Right renal pelvis (tissue), 4 donors: ENCODE measurements around the gene NDUFAF8. TPM values are rescaled to one million over a fixed set of nuclear protein-coding genes. Genes with fewer than 3 reads are reported as not detected.

Experiments used
- DNase-seq, 4 donors: peaks; one replicate each; pipeline ENCODE4 v3.0.0-alpha.2; 2013; ENCODE audit warnings: low read depth in 4 of 4, low spot score in 3 of 4, missing footprints in 1 of 4
- polyA plus RNA-seq, 4 donors: library from polyadenylated mRNA; unstranded; fragments of 120-200 nt; gene quantifications; one replicate each; pipeline ENCODE4 v1.2.1, GENCODE V29; 2013; ENCODE audit not compliant: insufficient read length in 4 of 4

The NDUFAF8 gene, protein sequence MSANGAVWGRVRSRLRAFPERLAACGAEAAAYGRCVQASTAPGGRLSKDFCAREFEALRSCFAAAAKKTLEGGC
- polyA plus RNA-seq, result 10 to 100 TPM; 46.3 to 55.4 (median 50.3) TPM

DNA sequence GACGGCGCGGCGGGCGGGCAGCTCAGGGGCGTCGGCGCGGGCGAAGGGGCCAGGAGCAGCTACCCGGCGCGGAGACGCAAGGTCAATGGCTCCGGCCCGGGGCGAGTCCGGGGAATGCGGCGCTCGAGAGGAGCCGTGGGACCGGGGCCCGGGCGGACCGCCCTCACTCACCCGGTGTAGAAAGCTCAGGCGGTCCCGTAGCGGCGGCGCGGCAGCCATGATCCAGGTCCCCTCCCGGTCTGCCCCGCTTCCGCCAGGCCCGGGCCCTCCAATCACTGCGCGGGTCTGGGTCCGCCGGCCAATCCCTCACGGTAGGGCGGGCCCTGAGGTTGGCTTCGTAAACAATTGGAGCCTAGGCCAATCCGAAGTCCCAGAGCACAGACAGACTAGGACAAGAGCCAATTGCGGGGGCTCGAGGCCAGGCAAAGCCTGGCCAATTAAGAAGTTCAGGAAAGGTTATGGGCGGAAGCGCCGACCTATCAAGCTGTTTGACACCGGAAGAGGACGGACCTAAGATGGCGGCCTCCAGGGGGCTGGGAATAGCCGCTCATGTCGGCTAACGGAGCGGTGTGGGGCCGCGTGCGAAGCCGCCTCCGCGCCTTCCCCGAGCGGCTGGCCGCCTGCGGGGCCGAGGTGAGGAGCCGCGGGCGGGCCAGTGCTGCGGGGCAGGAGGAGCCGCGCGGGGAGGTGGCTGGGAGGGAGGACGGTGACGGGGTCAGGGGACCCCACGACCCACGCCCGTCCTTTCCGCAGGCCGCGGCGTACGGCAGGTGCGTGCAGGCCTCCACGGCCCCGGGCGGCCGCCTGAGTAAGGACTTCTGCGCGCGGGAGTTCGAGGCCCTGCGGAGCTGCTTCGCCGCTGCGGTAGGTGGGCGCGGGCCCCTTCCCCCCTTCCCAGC lies at the start of gene NDUFAF8, which contains the start of gene TEPSIN:
TSS of gene NDUFAF8 (plus strand) at position 504 of the 899 bp plus-strand sequence. CDS start at position 550, 46 bp downstream.
TSS of gene TEPSIN (minus strand) at position 241 of the 899 bp plus-strand sequence. CDS start at position 219, 22 bp downstream.
- DNase-seq, result peak; percentile 91 to 99 (median 99)

DNA sequence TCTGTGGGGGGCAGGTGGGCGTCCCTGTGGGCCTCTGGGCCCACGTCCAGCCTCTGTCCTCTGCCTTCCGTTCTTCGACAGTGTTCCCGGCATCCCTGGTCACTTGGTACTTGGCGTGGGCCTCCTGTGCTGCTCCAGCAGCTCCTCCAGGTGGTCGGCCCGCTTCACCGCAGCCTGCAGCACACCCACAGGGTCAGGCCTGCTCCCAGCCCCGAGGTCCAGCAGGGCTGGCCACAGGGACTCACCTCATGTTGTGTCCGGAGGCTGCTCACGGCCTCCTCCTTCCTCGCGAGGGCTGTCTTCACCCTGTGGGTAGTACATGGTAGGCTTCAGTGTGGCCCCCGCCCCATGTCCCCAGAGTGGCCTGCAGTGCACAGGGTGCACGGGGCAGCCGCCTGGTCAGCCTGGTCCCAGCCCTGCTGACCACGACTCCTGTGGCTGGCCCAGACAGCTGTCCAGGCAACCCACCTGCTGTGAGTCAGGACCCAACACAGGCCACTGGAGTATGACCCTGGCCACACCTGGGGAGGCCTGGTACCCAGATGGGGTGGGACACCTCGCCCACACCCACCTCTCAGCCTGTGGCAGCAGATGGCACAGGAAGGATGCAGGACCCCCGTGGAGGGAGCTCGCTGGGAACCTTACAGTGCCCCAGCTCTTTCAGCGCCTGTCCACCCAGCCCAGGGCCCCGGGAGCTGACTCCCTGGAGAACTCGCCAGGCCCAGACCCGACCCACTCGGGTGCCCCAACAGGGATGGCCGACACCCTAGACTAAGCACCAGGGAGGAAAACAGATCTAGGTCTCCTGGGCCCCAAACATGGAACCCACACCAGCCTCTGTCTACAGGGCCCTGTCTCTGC lies 49.2 kb upstream of the NDUFAF8 start:
- DNase-seq, result no peak

DNA sequence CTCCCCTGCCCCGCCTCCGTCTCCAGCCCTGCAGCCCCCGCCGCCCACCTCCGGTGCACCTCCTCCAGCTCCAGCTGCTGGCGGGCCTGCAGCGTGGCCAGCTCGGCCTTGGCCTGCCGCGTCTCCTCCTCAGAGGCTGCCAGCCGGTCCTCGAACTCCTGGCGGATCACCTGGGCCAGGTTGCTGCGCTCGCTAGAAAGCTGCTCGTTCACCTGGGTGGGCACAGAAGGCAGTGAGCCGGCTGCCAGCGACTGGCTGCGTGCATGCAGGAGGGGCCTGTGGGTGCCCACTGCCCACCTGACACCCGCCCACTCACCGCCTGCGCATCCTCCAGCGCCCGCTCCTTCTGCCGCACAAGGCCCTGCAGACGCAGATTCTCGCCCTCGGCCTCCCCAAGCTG lies 48.5 kb upstream of the NDUFAF8 start:
- DNase-seq, result no peak

DNA sequence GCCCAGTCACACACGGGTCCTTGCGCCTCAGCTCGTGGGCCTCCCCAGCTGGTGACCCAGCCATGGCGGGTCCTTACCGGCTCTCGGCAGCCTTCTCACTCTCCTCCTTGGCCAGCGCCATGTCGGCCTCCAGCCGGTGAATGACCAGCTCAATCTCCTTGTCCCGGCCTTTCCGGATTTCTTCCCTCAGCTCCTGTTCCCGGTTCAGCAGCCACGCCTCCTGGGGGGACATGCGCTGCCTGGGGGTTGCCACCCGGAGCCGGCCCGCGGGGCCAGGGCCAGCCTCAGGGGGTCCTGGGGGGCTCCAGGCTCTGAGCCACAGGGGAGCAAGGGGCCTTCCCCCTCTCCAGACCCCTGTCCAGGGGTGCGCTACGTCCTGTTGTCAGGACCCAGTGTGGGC lies 48.0 kb upstream of the NDUFAF8 start:
- no peak for DNase-seq

DNA sequence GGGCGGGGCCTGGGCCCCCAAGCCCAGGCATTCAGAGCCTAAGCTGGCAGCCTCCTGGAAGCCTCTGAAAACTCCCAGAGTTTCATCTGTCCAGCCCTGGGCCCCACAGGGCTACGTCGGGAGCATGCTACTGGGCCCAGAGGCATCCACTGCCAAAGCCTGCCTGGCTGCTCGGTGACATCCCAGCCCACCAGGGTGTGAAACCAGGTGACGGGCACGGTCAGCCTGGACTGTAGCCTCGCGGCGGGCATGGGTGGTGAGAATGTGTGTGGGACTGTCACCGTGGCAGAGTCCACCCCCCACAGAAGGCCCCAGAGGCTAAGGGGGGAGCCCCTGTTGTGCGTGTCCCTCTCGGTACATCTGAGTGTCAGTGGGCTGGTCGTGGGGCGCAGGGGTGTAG lies 47.5 kb upstream of the NDUFAF8 start:
- DNase-seq, result no peak

DNA sequence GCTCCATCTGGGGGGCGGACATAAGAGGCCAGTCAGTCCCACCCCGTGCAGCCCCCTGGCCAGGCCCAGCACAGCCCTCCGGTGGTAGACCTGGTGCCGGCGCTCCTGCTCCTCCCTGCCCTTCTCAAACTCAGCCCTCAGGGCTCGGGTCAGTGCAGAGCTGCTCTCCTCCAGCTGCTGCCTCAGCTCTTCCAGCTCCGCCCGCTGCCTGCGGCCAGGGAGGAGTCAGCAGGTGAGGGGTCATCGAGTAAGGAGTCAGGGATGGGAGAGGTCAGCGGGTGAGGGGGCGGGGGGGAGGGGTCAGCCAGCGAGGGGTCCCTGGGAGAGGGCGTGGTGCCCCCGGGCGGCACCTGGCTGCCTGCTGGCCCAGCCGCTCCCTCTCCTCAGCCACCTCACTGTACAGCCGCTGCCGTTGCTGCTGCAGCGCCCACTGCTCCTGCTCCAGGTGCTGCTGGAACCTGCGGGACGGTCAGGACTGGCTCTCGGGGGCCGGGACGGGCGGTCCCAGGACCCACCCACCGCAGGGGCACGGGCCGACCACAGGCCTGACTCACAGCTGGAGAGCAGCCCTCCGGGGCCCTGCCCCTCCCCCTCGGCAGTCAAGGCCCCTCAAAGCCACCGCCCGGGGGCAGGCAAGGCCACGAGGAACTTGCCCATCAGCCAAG lies 46.6 kb upstream of the NDUFAF8 start:
- no peak for DNase-seq

DNA sequence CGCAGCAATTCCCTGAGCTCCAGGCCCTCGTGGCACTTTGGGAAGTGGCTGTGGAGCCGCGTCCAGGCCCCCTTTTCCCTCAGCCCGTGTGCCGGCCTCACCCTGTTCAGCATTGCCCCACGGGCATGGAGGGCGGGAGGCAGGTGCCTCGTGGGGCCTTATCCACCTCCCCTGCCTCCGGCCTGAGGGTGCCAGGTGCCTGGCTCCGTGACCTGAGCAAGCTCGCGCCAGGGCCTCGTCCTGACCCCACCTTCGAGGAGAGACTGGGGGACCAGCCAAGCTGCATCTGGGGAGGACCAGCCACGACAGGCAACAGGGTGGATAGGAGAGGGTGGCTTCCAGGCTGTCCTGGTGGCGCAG lies 46.1 kb upstream of the NDUFAF8 start:
- no peak for DNase-seq

DNA sequence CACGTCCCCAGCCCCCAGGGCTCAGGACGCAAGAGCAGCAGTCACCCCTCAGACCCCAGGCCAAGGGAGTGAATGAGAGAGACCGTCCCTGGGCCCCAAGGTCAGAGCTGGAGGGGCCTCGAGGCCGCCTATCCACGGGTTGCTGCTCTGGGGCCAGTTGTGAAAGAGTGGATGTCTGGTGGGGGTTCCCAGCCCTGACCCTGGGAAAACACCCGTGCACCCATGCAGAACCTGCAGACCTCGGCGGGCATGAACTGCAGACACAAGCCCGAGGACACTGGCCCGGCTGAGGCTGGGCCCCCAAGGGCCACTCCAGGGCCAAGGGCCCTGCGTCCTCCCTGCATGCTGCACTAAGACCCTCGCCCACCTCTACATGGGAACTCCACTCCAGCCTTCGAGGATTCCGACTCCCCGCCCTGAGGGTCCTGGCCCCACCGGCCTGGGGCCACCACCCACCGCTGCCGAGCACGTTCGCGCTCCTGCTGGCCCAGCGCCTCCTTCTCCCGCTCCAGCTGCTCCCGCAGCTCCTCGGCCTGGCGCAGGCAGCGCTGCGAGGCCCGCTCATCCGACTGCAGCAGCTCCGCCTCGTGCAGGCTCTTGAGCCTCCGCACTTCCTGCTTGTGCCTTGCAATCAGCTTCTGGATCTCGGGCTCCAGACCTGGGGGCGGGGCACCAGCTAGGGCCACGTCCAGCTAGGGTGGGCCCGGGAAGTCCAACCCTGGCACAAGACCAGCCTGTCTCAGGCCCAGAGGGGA lies 45.5 kb upstream of the NDUFAF8 start:
- peak in 1 of 4 donors; percentile 18 for DNase-seq

DNA sequence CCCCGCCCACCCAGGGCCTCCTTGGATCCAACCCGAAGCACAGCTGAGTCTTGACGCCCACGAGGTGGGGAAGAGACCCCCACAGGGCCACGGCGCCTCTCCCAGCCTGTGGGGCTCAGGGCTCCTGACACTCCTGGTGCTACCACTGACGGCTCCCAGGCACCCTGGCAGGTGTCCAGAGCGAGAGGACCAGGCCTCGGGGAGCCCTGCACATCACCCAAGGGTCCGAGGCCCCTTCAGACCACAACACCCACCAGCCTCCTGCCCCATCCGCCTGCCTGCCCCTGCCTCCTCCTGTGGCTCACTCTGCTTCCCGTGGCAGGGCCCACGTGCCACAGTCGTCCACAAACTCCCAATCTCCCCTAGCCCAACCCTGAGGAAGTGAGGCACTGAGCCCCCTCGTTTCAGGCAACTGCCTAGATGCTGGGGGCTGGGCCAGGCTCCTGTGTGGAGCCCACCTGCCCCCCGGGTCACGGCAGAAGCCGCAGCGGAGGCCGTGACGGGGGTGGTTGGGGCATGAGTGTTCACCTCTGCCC lies 44.8 kb upstream of the NDUFAF8 start:
- no peak for DNase-seq

DNA sequence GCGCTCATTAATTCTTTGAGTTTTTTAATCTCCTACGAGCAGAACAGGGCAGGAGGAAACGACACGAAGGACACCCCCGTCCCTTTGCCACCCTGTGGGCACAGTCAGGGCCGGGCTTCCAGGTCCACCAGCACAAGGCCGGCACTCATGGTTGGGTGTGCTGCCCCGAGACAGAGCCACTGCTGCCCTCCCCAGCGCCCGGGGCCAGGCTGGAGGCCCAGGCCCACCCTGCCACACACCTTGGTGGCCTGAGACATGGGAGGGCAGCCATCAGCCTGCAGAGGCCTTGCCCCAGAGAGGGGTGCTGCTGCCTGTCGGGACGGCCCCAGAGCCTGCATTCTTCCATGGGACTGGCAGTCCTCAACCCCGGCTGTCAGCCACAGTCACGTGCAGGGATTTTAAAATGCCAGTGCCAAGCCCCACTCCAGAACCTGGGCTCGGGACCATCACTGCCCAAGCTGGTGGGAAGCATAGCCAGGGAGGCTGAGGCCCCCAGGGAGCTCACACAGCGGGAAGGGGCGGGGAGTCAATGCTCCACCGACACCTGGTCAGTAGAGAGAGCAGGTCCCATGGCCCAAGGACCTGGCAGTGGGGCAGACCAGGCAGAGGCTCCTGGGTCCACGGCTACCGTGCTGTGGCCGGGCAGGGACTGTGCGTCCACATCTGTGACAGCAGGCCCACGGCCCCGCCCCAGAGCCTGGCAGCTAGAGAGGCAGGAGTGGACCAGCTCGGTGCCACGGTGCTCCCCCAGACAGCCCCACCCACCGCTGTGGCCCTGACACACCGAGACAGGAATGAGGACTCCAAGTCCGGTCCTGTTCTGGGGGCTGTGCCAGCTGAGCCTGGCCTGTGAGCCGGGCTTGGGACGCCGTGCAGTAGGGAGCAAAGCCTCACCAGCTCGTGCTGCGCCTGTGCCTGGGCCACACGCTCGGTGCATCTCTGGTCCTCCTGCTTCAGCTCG lies 43.9 kb upstream of the NDUFAF8 start:
- DNase-seq, result no peak

DNA sequence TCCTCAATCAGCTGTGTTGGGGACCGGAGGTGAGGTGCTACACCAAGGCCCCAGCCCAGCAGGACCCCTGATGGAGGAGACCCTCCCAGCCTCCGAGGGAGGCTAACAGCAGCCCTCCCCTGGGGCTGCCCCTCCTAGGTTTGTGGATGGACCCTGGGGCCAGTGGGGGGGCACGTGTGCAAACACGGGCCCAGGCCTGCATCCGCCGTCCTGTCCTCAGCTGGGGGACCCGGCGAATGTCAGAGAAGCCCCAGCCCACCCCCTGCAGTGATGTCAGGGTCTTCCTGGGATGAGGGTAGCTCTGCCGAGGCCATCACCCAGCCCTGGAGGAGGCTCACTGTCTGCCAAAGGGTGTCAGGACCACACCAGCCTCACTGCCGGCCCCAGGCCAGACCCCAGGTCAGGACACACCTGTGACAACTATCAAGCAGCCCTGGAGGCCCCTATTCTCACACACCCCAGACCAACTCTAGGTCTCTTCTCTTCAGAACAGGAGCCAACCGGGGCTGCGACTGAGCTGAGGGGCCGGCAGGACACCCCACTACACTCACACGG lies 43.1 kb upstream of the NDUFAF8 start:
- DNase-seq, result no peak

DNA sequence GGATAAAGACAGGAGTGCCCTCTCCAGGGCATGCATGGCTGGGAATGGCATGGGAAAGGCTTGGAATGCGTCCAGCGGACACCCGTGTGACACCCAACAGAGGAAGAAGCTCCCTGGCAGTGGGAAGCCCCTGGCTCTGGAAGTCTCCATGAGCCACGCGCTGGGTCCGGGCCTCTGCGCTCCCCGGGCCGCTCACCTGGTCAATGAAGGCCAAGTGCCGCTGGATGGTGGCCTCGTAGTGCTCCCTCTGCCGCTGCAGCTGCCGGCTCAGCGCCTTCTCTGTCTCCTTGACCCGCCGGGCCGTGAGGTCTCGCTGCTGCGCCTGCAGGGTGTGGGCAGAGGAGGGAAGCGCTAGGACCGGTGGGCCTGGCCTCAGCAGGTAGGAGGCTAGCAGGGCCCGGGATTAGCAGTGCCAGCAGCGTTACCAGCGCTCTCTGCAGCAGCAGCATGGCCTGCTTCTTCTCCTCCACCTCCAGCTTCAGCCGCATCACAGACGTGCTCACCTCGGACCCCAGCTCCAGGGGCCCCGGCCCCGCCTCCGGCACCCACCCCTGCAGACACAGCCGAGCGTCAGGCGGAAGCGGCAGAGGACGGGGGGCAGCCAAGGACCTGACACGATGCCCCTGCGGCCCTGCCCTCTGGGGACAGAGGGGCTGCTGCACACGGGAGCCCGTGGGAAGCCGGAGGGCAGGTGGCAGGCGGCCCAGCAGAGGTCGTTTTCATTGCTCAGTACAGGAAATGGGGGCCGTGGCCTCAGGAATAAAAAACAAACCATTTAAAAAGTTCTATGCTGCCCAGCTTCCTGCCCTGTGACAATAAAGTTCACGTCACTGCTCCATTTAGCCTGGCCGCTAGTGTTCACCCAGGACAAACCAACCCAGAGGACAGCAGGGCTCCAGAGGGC lies 42.4 kb upstream of the NDUFAF8 start:
- no peak for DNase-seq

DNA sequence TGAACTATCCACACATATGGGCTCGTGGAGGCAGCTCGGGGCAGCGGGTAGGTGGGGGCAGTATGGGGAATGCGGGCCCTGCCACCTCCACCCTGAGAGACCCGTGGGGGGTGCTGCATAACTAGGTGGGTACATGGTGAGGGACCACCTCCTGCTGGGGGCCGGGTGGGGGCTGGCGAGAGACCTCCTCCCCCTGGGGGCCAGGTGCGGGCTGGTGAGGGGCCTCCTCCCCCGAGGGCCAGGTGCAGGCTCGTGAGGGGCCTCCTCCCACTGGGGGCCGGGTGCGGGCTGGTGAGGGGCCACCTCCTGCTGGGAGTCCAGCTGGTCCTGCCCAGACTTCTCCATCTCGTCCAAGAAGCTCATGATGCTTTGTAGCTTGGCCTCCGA lies 41.7 kb upstream of the NDUFAF8 start:
- no peak for DNase-seq

DNA sequence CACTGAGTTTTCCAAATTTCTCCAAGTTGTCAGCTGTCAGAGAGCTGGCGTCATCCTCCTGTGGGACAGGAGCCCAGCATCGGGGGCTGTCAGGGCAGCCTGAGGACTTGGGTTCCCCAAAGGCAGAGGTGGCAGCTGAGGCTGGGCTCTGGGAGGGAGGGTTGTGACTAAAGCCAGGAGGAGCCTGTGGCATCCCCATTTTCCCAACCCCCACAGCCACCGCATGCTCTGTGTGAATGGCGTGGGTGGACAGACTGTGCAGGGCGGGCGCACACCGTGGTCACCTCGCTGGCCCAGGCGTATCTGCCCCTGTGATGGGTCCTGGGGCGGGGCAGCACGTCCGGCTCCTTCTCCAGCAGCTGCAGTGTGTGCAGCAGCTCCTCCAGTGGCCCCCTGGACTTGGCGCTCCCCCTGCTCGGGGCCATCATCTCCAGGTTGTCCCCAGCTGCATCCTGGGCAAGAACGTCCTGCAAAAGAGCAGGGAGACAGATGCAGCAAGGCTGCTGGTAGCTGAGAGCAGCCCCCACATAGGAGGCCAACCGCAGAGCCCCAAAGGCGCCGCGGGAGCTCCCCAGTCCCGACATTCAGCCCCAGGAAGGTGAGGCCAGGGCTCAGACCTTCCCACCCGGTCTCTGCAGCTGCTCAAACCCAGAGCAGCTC lies 41.2 kb upstream of the NDUFAF8 start:
- no peak for DNase-seq

DNA sequence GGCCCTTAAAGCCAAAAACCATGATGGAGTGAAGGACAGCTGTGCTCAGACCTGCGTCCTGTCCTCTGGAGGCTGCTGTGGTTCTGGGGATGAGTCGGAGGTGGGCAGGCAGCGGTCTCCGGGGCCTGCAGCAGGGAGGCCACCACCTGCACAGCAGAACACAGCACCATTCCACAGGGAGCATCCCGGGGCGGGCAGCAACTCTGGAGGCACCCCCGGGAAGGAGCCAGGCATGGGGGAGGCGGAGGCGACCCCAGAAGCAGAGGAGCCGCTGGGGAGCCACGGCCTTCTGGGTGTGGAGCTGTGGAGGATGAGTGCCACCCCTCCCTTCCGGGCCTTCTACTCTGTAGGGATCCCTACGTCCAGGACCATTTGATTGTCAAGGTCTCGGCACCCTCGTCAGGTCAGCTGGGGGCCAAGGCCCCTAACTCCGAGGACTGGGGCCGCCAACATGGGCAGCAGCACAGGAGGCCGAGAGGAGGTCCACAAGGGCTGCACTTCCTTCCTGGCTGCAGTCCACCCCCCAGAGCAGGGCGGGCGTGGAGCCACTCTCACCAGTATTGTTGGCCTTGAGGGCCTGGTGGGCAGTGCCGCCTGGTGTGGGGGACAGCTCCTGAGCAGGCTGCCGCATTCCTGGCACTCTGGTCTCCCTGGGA lies 40.2 kb upstream of the NDUFAF8 start:
- no peak for DNase-seq

DNA sequence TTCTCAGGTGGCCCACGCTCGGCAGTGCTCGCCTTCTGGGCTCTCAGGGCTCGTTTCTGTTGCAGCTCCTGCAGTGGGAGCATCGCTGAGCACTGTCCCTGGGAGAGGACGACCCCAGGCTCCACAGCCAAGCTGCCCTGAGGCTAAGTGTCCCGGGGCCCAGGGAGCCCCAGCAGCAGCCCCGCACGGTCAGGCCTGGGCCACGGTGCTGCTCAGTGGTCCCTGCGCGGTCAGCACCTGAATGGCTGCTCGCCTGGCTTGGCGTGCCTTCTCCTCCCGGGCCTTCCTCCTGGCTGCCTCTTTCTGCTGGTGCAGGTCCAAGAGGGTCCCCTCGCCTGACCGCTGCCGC lies 39.7 kb upstream of the NDUFAF8 start:
- no peak for DNase-seq
